Right lobe of liver (tissue), 4 donors: ENCODE data around the gene ITPKB.

ENCODE experiments used
- POLR2A ChIP-seq: fragments of 450-650 bp; IDR thresholded peaks from one replicate; pipeline ENCODE4 v1.6.1; 2017; ENCODE audit warnings: antibody characterized with exemption, mild to moderate bottlenecking
- TF ChIP-seq, protein P1 (sequence below), 4 donors: fragments of 200-600 bp in 3 of 4; fragments of 450-650 bp in 1 of 4; IDR thresholded peaks; one replicate each; pipeline versions ENCODE4 v1.5.1 to v1.8.0; 2016 to 2022; ENCODE audit warnings: antibody characterized with exemption in 4 of 4, mild to moderate bottlenecking in 2 of 4
- donor health status: DM: no; HTN: no; CAD: no.
- donor health status: DM: no; HTN: no; CAD: no.
- donor health status: DM: no; HTN: yes; CAD: no.

DNA sequence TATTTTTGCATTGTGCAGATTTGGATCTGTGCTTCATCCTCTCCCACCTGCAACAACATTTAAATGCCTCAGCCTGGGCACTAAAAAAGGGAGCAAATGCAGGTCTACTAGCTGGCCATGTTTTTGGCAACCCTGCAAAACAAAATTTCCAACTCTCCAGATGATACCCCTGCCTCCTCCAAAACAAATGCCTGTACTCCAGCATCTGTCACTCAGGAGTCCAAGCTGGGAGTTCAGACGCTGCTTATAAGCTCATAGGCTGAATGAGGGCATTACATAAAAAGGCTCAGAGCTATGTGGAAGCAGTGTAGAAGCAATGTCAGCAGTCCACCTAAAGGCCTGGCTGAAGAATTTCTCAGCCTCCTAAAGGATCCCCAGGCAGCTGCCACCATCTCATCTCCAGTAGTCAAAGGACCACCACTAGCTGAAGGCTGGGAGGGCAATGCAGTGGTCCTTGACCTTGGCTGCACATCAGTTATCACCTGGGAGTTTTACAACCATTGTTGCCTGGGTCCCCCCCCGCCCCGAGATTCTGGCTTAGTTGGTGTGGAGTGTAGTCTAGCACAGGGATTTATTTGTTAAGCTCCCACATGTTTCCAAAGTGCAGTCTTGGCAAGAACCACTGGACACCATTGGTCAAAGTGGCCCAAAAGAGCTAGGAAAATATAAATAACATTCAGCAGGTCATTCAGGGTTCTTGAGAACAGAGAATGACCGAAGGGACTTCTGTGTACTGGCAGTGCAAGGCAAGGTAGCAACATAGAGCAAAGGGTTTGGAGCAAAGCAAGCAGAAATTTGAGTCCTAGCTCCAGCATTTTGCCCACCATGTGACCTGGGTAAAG lies 57.2 kb downstream of the ITPKB start:
- TF ChIP-seq POLR2A, result no peak
- TF ChIP-seq, protein P1, sequence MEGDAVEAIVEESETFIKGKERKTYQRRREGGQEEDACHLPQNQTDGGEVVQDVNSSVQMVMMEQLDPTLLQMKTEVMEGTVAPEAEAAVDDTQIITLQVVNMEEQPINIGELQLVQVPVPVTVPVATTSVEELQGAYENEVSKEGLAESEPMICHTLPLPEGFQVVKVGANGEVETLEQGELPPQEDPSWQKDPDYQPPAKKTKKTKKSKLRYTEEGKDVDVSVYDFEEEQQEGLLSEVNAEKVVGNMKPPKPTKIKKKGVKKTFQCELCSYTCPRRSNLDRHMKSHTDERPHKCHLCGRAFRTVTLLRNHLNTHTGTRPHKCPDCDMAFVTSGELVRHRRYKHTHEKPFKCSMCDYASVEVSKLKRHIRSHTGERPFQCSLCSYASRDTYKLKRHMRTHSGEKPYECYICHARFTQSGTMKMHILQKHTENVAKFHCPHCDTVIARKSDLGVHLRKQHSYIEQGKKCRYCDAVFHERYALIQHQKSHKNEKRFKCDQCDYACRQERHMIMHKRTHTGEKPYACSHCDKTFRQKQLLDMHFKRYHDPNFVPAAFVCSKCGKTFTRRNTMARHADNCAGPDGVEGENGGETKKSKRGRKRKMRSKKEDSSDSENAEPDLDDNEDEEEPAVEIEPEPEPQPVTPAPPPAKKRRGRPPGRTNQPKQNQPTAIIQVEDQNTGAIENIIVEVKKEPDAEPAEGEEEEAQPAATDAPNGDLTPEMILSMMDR (IDR thresholded peaks at IDR 0.05), result no peak
